HepG2 (cell line): ENCODE measurements around the gene WDR54. TPM values are rescaled to one million over a fixed set of nuclear protein-coding genes. Genes with fewer than 3 reads are reported as not detected.

ENCODE experiments used
- CERS6 ChIP-seq: sonication (generic); formaldehyde crosslinking; IDR thresholded peaks from 2 replicates; pipeline ENCODE4 v1.5.0; 2020; ENCODE audit warnings: missing genetic modification reagents
- DMTF1 ChIP-seq: sonication (generic); formaldehyde crosslinking; IDR thresholded peaks from 2 replicates; pipeline ENCODE4 v1.4.0; 2020; ENCODE audit warnings: mild to moderate bottlenecking, missing genetic modification reagents
- DNMT1 ChIP-seq: sonication (generic); formaldehyde crosslinking; IDR thresholded peaks from 2 replicates; pipeline ENCODE4 v1.5.1; 2020; ENCODE audit warnings: mild to moderate bottlenecking, missing genetic modification reagents
- MXD4 ChIP-seq: IDR thresholded peaks from 2 replicates; pipeline ENCODE4 v1.6.1; 2016; ENCODE audit warnings: mild to moderate bottlenecking, missing biosample characterization, missing genetic modification reagents
- NFIC ChIP-seq: IDR thresholded peaks from 2 replicates; pipeline ENCODE4 v1.6.1; 2012; ENCODE audit warnings: mild to moderate bottlenecking, low read length, inconsistent platforms
- NR3C1 ChIP-seq: sonication (generic); formaldehyde crosslinking; IDR thresholded peaks from 2 replicates; pipeline ENCODE4 v1.4.0; 2020; ENCODE audit warnings: missing genetic modification reagents
- PRDM10 ChIP-seq: sonication (generic); formaldehyde crosslinking; IDR thresholded peaks from 2 replicates; pipeline ENCODE4 v1.4.0; 2020; ENCODE audit warnings: low read depth, missing genetic modification reagents
- RERE ChIP-seq: IDR thresholded peaks from 2 replicates; pipeline ENCODE4 v1.6.1; 2016; ENCODE audit warnings: low read depth, missing genetic modification reagents, missing compliant biosample characterization
- SMAD3 ChIP-seq: sonication (generic); formaldehyde crosslinking; IDR thresholded peaks from 2 replicates; pipeline ENCODE4 v1.4.0; 2020; ENCODE audit warnings: missing genetic modification reagents
- SSRP1 ChIP-seq: IDR thresholded peaks from 2 replicates; pipeline ENCODE4 v1.6.1; 2016; ENCODE audit warnings: control low read depth
- TAF15 ChIP-seq: fragments of 200-400 bp; formaldehyde crosslinking; IDR thresholded peaks from one replicate; pipeline ENCODE4 v1.6.1; 2018; ENCODE audit warnings: mild to moderate bottlenecking, low read depth, low read length; ENCODE audit not compliant: poor library complexity, severe bottlenecking
- ZNF775 ChIP-seq: sonication (generic); formaldehyde crosslinking; IDR thresholded peaks from 2 replicates; pipeline ENCODE4 v1.4.0; 2020; ENCODE audit warnings: missing genetic modification reagents, mild to moderate bottlenecking, moderate library complexity, borderline replicate concordance
- ZXDC ChIP-seq: sonication (generic); formaldehyde crosslinking; IDR thresholded peaks from 2 replicates; pipeline ENCODE4 v1.5.0; 2020; ENCODE audit warnings: mild to moderate bottlenecking, missing genetic modification reagents
- polyA plus RNA-seq, 8 experiments: library from polyadenylated mRNA; depleted of rRNA in 3 of 8; stranded (reverse) in 7 of 8; unstranded in 1 of 8; fragments of >200 nt; fragmentation: Illumina TruSeq in 4 of 8; extraction: Trizol in 4 of 8; gene quantifications; 2 replicates each; pipeline versions ENCODE4 v1.2.1 to v1.2.3, GENCODE V29; 2011 to 2016; ENCODE audit warnings: low read depth in 4 of 8, missing spikeins in 1 of 8, mixed read lengths in 1 of 8; ENCODE audit not compliant: insufficient read depth in 1 of 8
- total RNA-seq, 5 experiments: library from RNA; depleted of rRNA; stranded (reverse); fragments of >200 nt; fragmentation: Illumina TruSeq; extraction: Trizol; gene quantifications; 2 replicates each; pipeline ENCODE4 v1.2.3, GENCODE V29; 2016; ENCODE audit warnings: low read depth in 1 of 5

Gene WDR54
- total and polyA plus RNA-seq, 2 of the 13 experiments (the other 11 are each of a cell fraction or from before 2014, with no cell fraction given), result 2.0 to 17.3 TPM

- TF ChIP-seq DMTF1 (no peak), MXD4 (no peak; the same call in 1 of the 2 replicates), TAF15 (no peak), ZNF775 (0 out of 2 replicates have a peak, but pooled peaks have one; percentile 75), NR3C1 (CRISPR knock-in tag) (no peak), SMAD3 (no peak; the same call in 1 of the 2 replicates), NFIC (no peak), DNMT1 (CRISPR knock-in tag) (no peak), CERS6 (no peak), RERE (CRISPR knock-in tag) (no peak), ZXDC (no peak), SSRP1 (CRISPR knock-in tag) (no peak), PRDM10 (CRISPR knock-in tag) (no peak)
Observed at GRCh38 chr2:74458132-74458937, 36.8 kb downstream of the WDR54 start, which contains the start of gene WBP1 (continued).
